H1 (cell line): Measurements from ENCODE around the gene WDR33. TPM values are rescaled to one million over a fixed set of nuclear protein-coding genes. Genes with fewer than 3 reads are reported as not detected.

ENCODE experiments used
- CTCF ChIA-PET: fragments of 300-600 bp; sonication (Branson Sonifier 250); formaldehyde crosslinking; loops from one replicate; lab custom pipeline; 2021; ENCODE audit not compliant: partially characterized antibody; lab: Charles Lee
- POLR2A ChIA-PET: fragments of 300-600 bp; sonication (Branson Sonifier 250); formaldehyde crosslinking; loops from one replicate; lab custom pipeline; 2021; ENCODE audit warnings: inconsistent platforms; ENCODE audit not compliant: partially characterized antibody; lab: Charles Lee
- DNase-seq, 2 experiments: peaks; one replicate each; pipeline versions ENCODE4 v3.0.0 to v3.0.0-alpha.2; 2010 to 2022; ENCODE audit warnings: low spot score in 2 of 2, low read depth in 1 of 2, mixed read lengths in 1 of 2
- FAIRE-seq: peaks from 2 replicates; lab custom pipeline; 2011; peaks lifted over from hg19 to GRCh38; lab: Jason Lieb, UNC
- H2AFZ ChIP-seq: 2 replicates; pipeline ENCODE4 v1.8.1; 2012; ENCODE audit warnings: low read length, inconsistent platforms
- H2AK5ac ChIP-seq: 2 replicates; pipeline ENCODE4 v1.6.1; 2013; ENCODE audit warnings: low read depth, low read length
- H2BK120ac ChIP-seq: replicated peaks from 2 replicates; pipeline ENCODE3; 2013; ENCODE audit warnings: low read depth, low read length, inconsistent platforms
- H2BK12ac ChIP-seq: 2 replicates; pipeline ENCODE4 v1.6.1; 2013; ENCODE audit warnings: low read depth, low read length
- H2BK15ac ChIP-seq: 2 replicates; pipeline ENCODE4 v1.6.1; 2013; ENCODE audit warnings: low read length
- H2BK20ac ChIP-seq: 2 replicates; pipeline ENCODE4 v1.6.1; 2013; ENCODE audit warnings: low read length
- H2BK5ac ChIP-seq: 2 replicates; pipeline ENCODE4 v1.6.1; 2013; ENCODE audit warnings: low read depth, low read length
- H3K14ac ChIP-seq: 2 replicates; pipeline ENCODE4 v1.6.1; 2013; ENCODE audit warnings: inconsistent platforms; ENCODE audit not compliant: insufficient read length
- H3K18ac ChIP-seq: 2 replicates; pipeline ENCODE4 v1.6.1; 2013; ENCODE audit warnings: low read length; ENCODE audit errors: extremely low read depth
- H3K23ac ChIP-seq: 2 replicates; pipeline ENCODE4 v1.6.1; 2013; ENCODE audit warnings: inconsistent platforms; ENCODE audit not compliant: insufficient read length
- H3K23me2 ChIP-seq: 2 replicates; pipeline ENCODE4 v1.6.1; 2013; ENCODE audit warnings: low read depth, low read length
- H3K27ac ChIP-seq: 2 replicates; pipeline ENCODE4 v1.6.1; 2011; ENCODE audit warnings: low read depth, low read length, inconsistent platforms
- H3K27me3 ChIP-seq, 4 experiments: replicated peaks in 1 of 4; 1 replicate in 1 of 4; 2 replicates in 3 of 4; pipeline versions ENCODE4 v1.6.1 to v1.8.1; 2011 to 2013; ENCODE audit warnings: low read length in 3 of 4, mild to moderate bottlenecking in 3 of 4, inconsistent platforms in 2 of 4, mixed read lengths in 2 of 4, moderate library complexity in 1 of 4; ENCODE audit not compliant: control insufficient read depth in 3 of 4, insufficient read depth in 3 of 4; ENCODE audit errors: extremely low read depth in 1 of 4
- H3K36me3 ChIP-seq, 4 experiments: 2 replicates each; pipeline versions ENCODE4 v1.6.1 to v1.8.1; 2011 to 2013; ENCODE audit warnings: mild to moderate bottlenecking in 4 of 4, low read length in 3 of 4, moderate library complexity in 2 of 4, control low read depth in 1 of 4, inconsistent platforms in 1 of 4; ENCODE audit not compliant: insufficient read depth in 4 of 4, control insufficient read depth in 2 of 4
- H3K4ac ChIP-seq: replicated peaks from 2 replicates; pipeline ENCODE3; 2013; ENCODE audit warnings: low read length, low read depth, mixed read lengths, inconsistent platforms; ENCODE audit not compliant: insufficient read length
- H3K4me1 ChIP-seq, 4 experiments: replicated peaks in 1 of 4; 1 replicate in 1 of 4; 2 replicates in 3 of 4; pipeline versions ENCODE4 v1.6.1 to v1.8.1; 2011 to 2013; ENCODE audit warnings: low read length in 3 of 4, inconsistent platforms in 2 of 4, mixed read lengths in 1 of 4; ENCODE audit not compliant: insufficient read depth in 4 of 4, control insufficient read depth in 3 of 4
- H3K4me2 ChIP-seq, 2 experiments: 2 replicates each; pipeline versions ENCODE4 v1.6.1 to v1.8.1; 2011 to 2013; ENCODE audit warnings: low read depth in 2 of 2, low read length in 2 of 2, control low read depth in 1 of 2, inconsistent platforms in 1 of 2, mild to moderate bottlenecking in 1 of 2; ENCODE audit not compliant: insufficient read depth in 1 of 2
- H3K4me3 ChIP-seq, 4 experiments: fragments of 200-600, 300-600 bp in 1 of 4; sonication (generic), shearing (Covaris generic), sonication (Bioruptor Twin) in 1 of 4; 2 replicates each; pipeline versions ENCODE4 v1.5.1 to v1.8.1; 2011 to 2016; ENCODE audit warnings: low read length in 4 of 4, low read depth in 3 of 4, control low read depth in 2 of 4, inconsistent platforms in 2 of 4, mild to moderate bottlenecking in 2 of 4, mixed read lengths in 1 of 4, moderate library complexity in 1 of 4; ENCODE audit not compliant: insufficient read depth in 2 of 4; ENCODE audit errors: extremely low read depth in 1 of 4
- H3K56ac ChIP-seq: replicated peaks from 2 replicates; pipeline ENCODE3; 2013; ENCODE audit warnings: low read depth, mild to moderate bottlenecking, mixed read lengths, low read length, inconsistent platforms; ENCODE audit not compliant: insufficient read length
- H3K79me1 ChIP-seq: 2 replicates; pipeline ENCODE4 v1.6.1; 2013; ENCODE audit warnings: low read depth, low read length, control low read depth
- H3K79me2 ChIP-seq, 2 experiments: 2 replicates each; pipeline versions ENCODE4 v1.6.1 to v1.8.1; 2012 to 2013; ENCODE audit warnings: low read length in 2 of 2, mild to moderate bottlenecking in 2 of 2, inconsistent platforms in 1 of 2; ENCODE audit not compliant: insufficient read depth in 2 of 2, control insufficient read depth in 1 of 2
- H3K9ac ChIP-seq, 4 experiments: replicated peaks in 1 of 4; 1 replicate in 1 of 4; 2 replicates in 3 of 4; pipeline versions ENCODE4 v1.6.1 to v1.8.1; 2011 to 2013; ENCODE audit warnings: low read depth in 3 of 4, low read length in 3 of 4, control low read depth in 2 of 4, mild to moderate bottlenecking in 2 of 4, moderate library complexity in 2 of 4, inconsistent platforms in 1 of 4; ENCODE audit errors: extremely low read depth in 1 of 4
- H3K9me3 ChIP-seq, 2 experiments: 2 replicates each; pipeline versions ENCODE4 v1.6.1 to v1.8.1; 2012 to 2013; ENCODE audit warnings: mild to moderate bottlenecking in 2 of 2, moderate library complexity in 2 of 2, control low read depth in 1 of 2, inconsistent platforms in 1 of 2, low read depth in 1 of 2, low read length in 1 of 2, mixed read lengths in 1 of 2; ENCODE audit not compliant: insufficient read depth in 2 of 2
- H4K20me1 ChIP-seq, 2 experiments: replicated peaks in 1 of 2; 2 replicates each; pipeline versions ENCODE3 to v1.8.1; 2011 to 2013; ENCODE audit warnings: inconsistent platforms in 2 of 2, low read length in 2 of 2, mild to moderate bottlenecking in 1 of 2; ENCODE audit not compliant: insufficient read depth in 2 of 2, control insufficient read depth in 1 of 2
- H4K5ac ChIP-seq: 2 replicates; pipeline ENCODE4 v1.6.1; 2013; ENCODE audit warnings: low read length, low read depth, mixed read lengths, inconsistent platforms; ENCODE audit not compliant: insufficient read length
- H4K8ac ChIP-seq: 2 replicates; pipeline ENCODE4 v1.8.0; 2013; ENCODE audit warnings: mild to moderate bottlenecking, moderate library complexity, low read length, inconsistent platforms; ENCODE audit not compliant: insufficient read depth; ENCODE audit errors: extremely low read depth
- H4K91ac ChIP-seq: replicated peaks from 2 replicates; pipeline ENCODE3; 2013; ENCODE audit warnings: low read length, mixed read lengths, inconsistent platforms; ENCODE audit not compliant: insufficient read length
- BACH1 ChIP-seq: IDR thresholded peaks from 2 replicates; pipeline ENCODE4 v1.6.1; 2012; ENCODE audit warnings: low read length, improper control_type of control experiment
- CBX5 ChIP-seq: fragments of 300-800, 300-1000 bp; sonication (generic); IDR thresholded peaks from 2 replicates; pipeline ENCODE4 v1.7.1; 2016; ENCODE audit warnings: antibody characterized with exemption, low read length, low read depth
- CBX8 ChIP-seq: fragments of 300-800, 300-1000 bp; sonication (generic); IDR thresholded peaks from 2 replicates; pipeline ENCODE4 v1.7.1; 2016; ENCODE audit warnings: low read depth, low read length, borderline replicate concordance
- CEBPB ChIP-seq: IDR thresholded peaks from 2 replicates; pipeline ENCODE4 v1.6.1; 2012; ENCODE audit warnings: low read depth, low read length
- CHD2 ChIP-seq: IDR thresholded peaks from 2 replicates; pipeline ENCODE4 v1.6.1; 2012; ENCODE audit warnings: low read length, improper control_type of control experiment
- EGR1 ChIP-seq: IDR thresholded peaks from 2 replicates; pipeline ENCODE4 v1.6.1; 2011; ENCODE audit warnings: low read depth, low read length, borderline replicate concordance
- GABPA ChIP-seq: IDR thresholded peaks from 2 replicates; pipeline ENCODE4 v1.6.1; 2011; ENCODE audit warnings: mild to moderate bottlenecking, low read length, moderate library complexity, borderline replicate concordance; ENCODE audit not compliant: insufficient read depth
- KDM1A ChIP-seq: fragments of 200-600, 300-600 bp; sonication (generic); IDR thresholded peaks from 2 replicates; pipeline ENCODE4 v1.7.1; 2016; ENCODE audit warnings: mild to moderate bottlenecking, low read length, borderline replicate concordance
- NANOG ChIP-seq: IDR thresholded peaks from 2 replicates; pipeline ENCODE4 v1.6.1; 2011; ENCODE audit warnings: low read length, low read depth, mild to moderate bottlenecking, inconsistent platforms; ENCODE audit not compliant: insufficient read depth, poor library complexity, severe bottlenecking
- POU5F1 ChIP-seq: IDR thresholded peaks from 2 replicates; pipeline ENCODE4 v1.6.1; 2011; ENCODE audit warnings: low read depth, mild to moderate bottlenecking, low read length, moderate library complexity
- RFX5 ChIP-seq: IDR thresholded peaks from 2 replicates; pipeline ENCODE4 v1.6.1; 2011; ENCODE audit warnings: low read depth, low read length, improper control_type of control experiment, borderline replicate concordance
- RXRA ChIP-seq: IDR thresholded peaks from 2 replicates; pipeline ENCODE4 v1.6.1; 2011; ENCODE audit warnings: low read depth, mild to moderate bottlenecking, low read length, moderate library complexity; ENCODE audit not compliant: insufficient read depth
- SP4 ChIP-seq: IDR thresholded peaks from 2 replicates; pipeline ENCODE4 v1.6.1; 2012; ENCODE audit warnings: low read length, inconsistent platforms
- TCF12 ChIP-seq: IDR thresholded peaks from 2 replicates; pipeline ENCODE4 v1.6.1; 2011; ENCODE audit warnings: low read depth, mild to moderate bottlenecking, low read length
- ZNF274 ChIP-seq: IDR thresholded peaks from 2 replicates; pipeline ENCODE4 v1.7.0; 2012; ENCODE audit warnings: low read length, borderline replicate concordance; ENCODE audit errors: extremely low read depth
- polyA plus RNA-seq, 7 experiments: library from polyadenylated mRNA; depleted of rRNA in 3 of 7; stranded (reverse) in 5 of 7; unstranded in 2 of 7; fragments of >200 nt in 5 of 7; fragments of 200-250 nt in 2 of 7; gene quantifications; 1 replicate in 5 of 7; 2 replicates in 1 of 7; 4 replicates in 1 of 7; pipeline versions ENCODE4 v1.2.1 to v1.2.3, GENCODE V29; 2011 to 2013; ENCODE audit warnings: missing spikeins in 2 of 7, mixed read lengths in 2 of 7
- total RNA-seq: library from RNA; stranded (reverse); fragmentation: NEBNext Ultra II Directional; extraction: Animal tissue kit (Norgen Biotek cat#: 25700); gene quantifications from 2 replicates; pipeline ENCODE4 v1.2.1, GENCODE V29; 2021
- TF ChIP-seq, protein P1 (sequence below): IDR thresholded peaks from 2 replicates; pipeline ENCODE4 v1.6.1; 2012; ENCODE audit warnings: inconsistent platforms

Gene WDR33
- total and polyA plus RNA-seq, 2 of the 8 experiments (the other 6 are each of a cell fraction or from before 2014, with no cell fraction given): 18.1 to 82.7 TPM

DNA sequence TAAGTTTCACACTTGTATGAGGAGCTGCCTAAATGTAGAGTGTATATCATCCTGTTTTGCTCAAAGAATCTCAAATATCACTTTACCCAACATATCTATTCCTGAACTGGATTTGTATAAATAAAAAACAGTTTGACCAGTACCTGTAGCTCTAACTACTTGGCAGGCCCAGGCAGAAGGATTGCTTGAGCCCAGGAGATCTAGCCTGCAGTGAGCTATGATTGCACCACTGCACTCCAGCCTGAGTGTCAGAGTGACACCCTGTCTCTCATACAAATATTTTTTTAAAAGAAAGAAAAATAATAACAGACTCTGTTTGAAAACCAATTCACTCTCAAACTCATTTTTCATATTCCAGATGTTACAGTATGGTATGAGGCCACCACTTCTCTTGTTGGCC lies 127.9 kb downstream of the WDR33 start:
- Histone ChIP-seq H2BK120ac (no peak overlapping the region), H4K5ac (no peak overlapping the region), H3K27me3 (peaks cover 0 to 5% (median 0%) of the 10 kb centered on the region in 4 experiments; a peak in 1 of 7 replicates), H3K9ac (no peak overlapping the region), H3K23me2 (no peaks in the 10 kb centered on the region), H4K8ac (no peak overlapping the region), H3K9me3 (no peaks in the 10 kb centered on the region; a peak in 1 of 4 replicates), H3K79me1 (no peaks in the 10 kb centered on the region), H2AFZ (no peak overlapping the region), H2BK5ac (no peak overlapping the region), H3K4me3 (no peak overlapping the region), H3K23ac (no peak overlapping the region), H3K4ac (no peak overlapping the region), H2BK12ac (no peak overlapping the region), H3K56ac (no peak overlapping the region), H4K20me1 (no peaks in the 10 kb centered on the region), H2AK5ac (no peak overlapping the region), H3K36me3 (no peaks in the 10 kb centered on the region), H3K4me2 (no peak overlapping the region), H3K27ac (no peak overlapping the region), H4K91ac (no peak overlapping the region), H2BK15ac (no peak overlapping the region), H2BK20ac (no peak overlapping the region), H3K14ac (no peak overlapping the region), H3K79me2 (no peaks in the 10 kb centered on the region), H3K18ac (no peak overlapping the region), H3K4me1 (peaks cover 0 to 8% (median 0%) of the 10 kb centered on the region in 4 experiments; a peak in 2 of 7 replicates)
- FAIRE-seq: no peak
- CTCF ChIA-PET: interaction anchor here (0.7 to 6.0 kb wide), 6 partner anchors 12 to 116 kb away, joined by 3 to 40 read pairs (median 4); no protein-coding TSS in a partner anchor
- POLR2A ChIA-PET: no interaction called here
- no peak for DNase-seq
- no peak for TF ChIP-seq RXRA
- TF ChIP-seq CHD2: no peak
- TF ChIP-seq RFX5: no peak
- TF ChIP-seq CBX5: no peak
- TF ChIP-seq SP4: no peak
- TF ChIP-seq CBX8: no peak
- TF ChIP-seq, protein P1, sequence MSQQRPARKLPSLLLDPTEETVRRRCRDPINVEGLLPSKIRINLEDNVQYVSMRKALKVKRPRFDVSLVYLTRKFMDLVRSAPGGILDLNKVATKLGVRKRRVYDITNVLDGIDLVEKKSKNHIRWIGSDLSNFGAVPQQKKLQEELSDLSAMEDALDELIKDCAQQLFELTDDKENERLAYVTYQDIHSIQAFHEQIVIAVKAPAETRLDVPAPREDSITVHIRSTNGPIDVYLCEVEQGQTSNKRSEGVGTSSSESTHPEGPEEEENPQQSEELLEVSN: no peak
- no peak for TF ChIP-seq NANOG
- no peak for TF ChIP-seq BACH1
- no peak for TF ChIP-seq GABPA
- TF ChIP-seq ZNF274: no peak
- TF ChIP-seq KDM1A: no peak
- no peak for TF ChIP-seq EGR1
- no peak for TF ChIP-seq TCF12
- TF ChIP-seq POU5F1: no peak
- no peak for TF ChIP-seq CEBPB
